ENCODE data around the gene GNB1. TPM values are rescaled to one million over a fixed set of nuclear protein-coding genes. Genes with fewer than 3 reads are reported as not detected.
A peak's percentile ranks its signal among the peaks of the same experiment; 100 is the strongest.

GNB1 gene
- total RNA-seq, 1 donor from 2014 or later = 209 TPM

DNA sequence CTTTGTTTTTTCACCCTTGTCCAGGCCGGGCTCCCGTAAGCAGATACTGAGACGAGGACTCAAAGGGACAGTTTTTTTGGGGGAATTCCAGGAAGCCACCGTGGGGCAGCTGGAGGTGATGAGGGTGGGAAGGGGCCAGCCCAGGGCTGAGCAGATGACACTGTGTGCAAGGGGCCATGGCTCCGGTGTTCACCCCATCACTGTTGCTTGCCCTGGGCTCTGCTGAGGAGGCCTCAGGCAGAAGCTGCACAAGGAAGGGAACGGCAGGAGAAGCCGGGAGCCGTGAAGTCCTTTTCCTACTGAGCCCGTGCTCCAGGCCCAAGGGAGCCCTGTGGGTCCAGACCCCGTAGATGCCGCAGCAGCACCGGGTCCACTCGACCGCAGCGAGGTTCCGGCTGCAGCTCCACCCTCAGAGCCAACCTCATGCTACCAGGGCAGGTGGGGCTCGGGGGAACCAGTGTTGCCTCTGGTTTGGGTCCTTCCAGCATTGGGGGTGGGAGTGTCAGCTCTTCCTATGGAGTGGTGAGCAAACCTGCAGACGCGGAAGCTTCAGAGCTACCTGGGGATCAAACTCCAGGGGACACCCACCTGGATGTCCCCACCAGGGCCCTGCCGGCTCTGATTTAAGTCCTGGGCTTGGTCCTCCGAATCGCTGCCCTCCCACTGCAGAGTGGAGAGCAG, 19.9 kb upstream of the GNB1 start:
- no peak for DNase-seq (ENCODE audit: low read depth)

DNA sequence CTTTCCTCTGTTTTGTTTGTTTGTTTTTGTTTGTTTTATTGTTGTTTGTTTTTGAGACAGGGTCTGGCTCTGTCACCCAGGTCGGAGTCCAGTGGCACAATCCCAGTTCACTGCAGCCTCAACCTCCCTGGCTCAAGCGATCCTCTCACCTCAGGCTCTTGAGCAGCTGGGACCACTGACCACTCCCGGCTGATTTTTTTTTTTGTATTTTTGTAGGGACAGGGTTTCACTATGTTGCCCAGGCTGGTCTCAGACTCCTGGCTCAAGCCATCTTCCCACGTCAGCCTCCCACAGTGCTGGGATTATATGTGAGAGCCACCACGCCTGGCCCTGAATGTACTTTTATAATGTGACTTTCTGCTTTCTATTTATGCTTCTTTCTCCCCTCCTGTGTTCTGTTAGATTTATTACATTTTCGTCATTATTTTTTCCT, 19.2 kb upstream of the GNB1 start:
- DNase-seq (ENCODE audit: low read depth) = no peak

DNA sequence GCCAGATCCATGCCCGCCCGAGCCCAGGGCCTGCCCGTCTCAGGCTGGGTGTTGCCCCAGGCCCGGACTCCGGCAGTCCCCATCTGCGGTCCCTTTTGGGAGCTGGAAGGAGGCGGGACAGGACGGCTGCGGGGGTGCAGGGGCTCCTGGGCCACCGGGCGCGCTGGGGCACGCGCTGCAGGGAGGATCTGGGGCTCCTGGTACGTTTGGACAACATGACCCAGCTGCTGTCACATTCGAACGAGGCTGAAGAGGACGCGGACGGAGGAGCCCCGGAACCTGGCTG, 17.6 kb upstream of the GNB1 start:
- no peak for DNase-seq (ENCODE audit: low read depth)

DNA sequence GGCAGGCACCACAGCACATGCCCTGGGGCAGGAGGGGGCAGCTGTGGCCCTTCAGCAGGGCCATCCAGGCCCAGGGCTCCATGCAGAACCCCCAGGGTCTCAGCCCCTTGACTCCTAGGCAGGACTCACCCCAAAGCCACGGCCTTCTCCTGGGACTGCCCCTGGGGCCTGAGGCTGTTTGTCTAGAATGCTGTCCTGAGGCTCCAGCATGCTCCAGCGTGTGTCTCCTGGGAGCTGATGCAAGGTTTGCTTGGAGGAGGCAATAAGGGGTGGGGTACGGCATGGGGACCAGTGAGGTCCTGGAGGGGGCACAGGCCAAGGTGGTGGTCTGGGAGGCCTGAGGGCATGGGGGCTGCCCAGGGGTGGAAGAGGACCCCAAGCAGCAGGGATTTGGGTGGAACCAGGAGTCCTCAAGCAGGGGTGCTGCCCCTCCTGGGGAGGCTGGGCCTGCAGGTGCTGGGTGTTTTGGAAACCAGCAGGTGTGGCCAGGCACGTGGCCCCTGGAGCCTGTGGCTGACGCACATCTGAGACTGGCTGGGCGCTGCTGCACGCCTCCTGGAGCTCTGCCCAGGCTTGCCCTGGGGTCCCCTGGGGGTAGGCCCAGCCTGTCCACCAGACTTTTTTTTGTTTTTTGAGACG, 16.3 kb upstream of the GNB1 start:
- DNase-seq (ENCODE audit: low read depth) = no peak

DNA sequence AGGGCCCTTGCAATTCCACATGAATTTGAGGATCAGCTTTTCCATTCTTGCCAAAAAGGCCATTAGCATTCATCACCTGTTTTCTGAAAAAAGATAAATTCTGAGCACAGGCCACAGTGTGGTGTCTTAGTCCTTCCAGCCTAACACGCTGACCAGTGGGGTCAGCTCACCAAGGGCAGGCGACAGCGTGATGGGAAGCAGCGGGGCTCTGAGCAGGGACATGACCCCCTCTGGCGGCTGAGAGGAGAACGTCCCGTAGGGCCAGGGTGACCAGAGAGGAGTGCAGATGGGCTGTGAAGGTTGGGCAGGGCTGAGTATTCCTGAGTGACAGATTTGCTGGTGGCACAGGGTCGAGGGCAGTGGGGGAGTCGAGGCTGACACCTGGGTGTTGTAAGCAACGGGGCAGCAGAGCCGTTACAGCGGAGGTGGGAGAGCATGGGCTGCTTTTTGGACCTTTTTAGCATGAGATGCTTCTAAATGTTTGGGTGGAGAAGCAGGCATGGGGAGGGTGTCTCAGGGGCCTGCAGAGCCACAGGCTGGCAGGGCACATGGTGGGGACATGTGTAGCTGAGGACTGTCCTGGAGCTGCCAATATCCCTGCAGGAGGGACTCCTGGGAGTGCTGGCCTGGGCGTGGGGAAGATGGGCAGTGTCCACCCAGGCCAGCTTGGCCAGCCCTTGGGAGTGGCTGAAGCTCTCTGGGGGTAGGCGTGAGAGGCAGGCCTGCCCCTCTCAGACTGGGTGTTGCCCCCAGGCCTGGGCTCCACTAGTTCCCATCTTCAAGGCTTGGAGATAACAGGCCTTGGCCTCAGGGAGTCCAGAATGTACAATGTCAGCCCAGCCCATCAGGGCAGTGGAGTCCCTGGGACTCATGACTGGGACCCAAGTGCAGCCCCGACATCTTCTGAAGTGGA, 15.6 kb upstream of the GNB1 start:
- peak; percentile 55 for DNase-seq (ENCODE audit: low read depth)

DNA sequence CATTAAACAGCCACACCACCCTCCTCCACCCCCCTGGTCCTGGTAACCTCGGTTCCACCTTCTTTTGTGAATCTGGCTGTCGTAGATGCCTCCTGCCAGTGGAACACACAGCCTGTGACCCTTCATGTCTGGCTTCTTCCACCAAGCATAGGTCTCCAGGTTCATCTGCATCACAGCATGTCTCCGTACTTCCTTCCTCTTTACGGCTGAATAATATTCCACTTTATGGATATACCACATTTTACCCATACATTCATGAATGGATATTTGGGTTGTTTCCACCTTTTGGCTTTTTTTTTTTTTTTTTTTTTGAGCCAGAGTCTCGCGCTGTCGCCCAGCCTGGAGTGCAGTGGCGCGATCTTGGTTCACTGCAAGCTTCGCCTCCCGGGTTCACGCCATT, 12.3 kb upstream of the GNB1 start:
- DNase-seq (ENCODE audit: low read depth) = no peak

DNA sequence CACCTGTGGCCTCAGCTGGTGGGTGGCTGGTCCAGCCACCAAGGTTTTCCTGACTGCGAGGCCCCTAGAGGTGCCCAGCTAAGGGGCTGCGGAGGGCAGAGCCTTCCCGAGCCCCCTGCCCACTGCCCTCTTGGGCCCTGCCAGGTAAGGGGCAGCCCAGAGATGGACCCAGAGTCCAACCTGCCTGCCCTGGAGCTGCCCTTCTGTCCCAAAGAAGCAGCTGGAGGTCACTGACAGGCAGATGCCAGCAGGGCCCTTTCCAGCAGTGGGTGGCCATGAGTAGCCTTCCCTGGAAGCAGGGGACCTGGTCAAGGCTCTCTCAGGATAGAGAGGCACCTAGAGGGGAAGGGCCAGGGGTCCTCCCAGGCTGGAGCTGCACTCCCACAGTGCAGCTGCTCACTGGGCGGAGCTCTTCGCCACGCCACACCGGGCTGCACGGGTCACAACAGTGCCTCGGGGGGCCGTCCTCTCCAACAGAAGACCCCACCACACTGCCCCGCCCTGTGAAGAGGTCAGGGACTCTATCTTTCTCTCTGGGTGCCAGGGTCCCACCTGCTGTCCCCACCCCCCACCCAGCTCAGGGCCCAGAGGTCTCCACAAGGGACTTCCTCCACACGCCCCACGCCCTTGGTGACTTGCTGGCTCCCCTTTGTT, 10.9 kb upstream of the GNB1 start:
- no peak for DNase-seq (ENCODE audit: low read depth)

DNA sequence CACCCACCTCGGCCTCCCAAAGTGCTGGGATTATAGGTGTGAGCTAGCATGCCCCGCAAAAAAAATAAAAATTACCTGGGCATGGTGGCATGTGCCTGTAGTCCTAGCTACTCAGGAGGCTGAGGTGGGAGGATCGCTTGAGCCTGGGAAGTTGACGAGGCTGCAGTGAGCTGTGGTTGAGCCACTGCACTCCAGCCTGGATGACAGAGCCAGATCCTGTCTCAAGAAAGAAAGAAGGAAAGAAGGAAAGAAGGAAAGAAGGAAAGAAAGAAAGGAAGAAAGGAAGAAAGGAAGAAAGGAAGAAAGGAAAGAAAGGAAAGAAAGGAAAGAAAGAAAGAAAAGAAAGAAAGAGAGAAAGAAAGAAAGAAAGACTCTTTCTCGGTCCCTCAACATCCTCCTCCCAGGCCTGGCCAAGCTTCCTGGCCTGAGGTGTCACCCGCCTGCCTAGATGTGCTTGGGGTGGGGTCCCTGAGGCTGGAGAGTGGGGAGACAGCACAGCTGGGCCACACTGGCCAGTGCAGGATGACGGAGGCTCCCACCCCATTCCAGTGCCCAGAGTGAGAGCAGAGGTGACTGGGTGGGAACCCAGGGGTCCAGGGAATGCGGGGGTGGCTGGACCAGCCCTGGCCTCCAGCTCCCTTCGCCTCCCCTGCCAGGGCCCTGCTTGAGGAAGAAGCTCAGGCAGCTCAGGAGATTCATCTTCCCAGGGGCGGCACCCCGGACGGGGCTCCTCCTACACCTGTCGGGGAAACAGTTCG, 10.2 kb upstream of the GNB1 start:
- no peak for DNase-seq (ENCODE audit: low read depth)

DNA sequence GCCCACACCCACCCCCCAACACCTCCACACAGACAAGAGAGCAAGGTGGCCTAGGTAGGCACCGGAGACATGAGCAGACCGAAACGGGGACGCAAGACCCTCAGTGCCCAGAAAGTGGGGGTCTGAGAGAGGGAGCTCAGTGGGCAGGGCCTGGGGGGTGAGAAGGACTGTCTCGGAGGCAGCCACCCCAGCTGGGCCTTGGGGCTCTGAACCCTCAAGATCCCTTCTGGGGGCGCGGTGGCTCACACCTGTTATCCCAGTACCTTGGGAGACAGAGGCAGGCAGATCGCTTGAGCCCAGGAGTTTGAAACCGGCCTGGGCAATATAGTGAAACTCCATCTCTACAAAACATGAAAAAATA, 9.1 kb upstream of the GNB1 start:
- DNase-seq (ENCODE audit: low read depth) = no peak

DNA sequence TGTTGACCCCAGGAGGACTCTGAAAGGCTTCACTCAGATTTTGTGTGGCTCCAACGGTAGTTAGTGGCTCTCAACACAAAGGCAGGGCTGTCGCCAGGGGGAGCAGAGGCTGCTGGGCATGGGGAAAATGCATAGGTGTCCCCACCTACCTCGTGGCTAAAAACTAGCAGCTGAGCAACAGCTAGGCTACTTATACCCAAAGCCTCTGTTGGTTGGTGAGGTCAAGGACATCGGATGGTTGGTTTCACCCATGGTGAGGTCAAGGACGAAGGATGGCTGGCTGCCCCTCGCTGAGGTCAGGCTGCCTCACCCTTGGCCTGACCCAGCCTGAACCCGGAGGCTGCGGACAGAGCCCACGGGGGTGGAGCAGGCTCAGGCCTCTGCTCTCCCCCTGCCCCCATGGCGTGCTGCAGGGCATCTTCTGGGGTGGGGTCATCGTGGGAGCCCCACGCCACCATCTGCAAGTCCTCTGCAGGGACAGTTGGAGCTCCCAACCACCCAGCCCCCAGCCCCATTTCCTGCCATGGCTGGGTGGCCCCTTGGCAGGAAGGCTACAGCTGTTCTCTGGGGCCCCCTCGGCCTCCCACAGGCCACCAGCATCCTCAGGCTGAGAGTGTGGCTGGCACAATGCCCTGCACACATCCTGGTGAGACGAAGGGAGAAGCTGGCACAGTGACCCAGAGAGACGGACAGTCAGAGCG, 8.5 kb upstream of the GNB1 start:
- no peak for DNase-seq (ENCODE audit: low read depth)

DNA sequence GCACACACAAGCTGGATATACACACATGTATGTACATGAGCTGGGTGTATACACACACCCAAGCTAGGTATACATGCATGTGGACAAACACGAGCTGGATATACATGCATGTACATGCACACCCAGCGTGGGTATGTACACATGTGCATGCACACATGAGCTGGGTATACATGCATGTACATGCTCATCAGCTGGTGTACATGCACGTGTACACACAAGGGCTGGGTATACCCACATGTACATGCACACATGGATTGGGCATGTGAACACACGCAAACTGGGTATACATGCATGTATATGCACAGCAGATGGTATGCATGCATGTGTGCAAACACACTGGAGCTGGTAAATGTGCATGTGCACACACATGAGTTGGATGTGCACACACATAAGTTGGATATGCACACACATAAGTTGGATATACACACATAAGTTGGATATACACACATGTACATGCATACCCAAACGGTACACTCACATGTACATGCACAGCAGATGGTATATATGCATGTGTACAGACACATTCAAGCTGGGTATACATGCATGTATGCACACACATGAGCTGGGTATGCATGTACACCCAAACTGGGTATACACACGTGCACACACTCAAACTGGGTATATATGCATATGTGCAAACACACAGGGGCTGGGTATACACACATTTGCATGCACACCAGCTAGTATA, 7.5 kb upstream of the GNB1 start:
- DNase-seq (ENCODE audit: low read depth) = no peak

DNA sequence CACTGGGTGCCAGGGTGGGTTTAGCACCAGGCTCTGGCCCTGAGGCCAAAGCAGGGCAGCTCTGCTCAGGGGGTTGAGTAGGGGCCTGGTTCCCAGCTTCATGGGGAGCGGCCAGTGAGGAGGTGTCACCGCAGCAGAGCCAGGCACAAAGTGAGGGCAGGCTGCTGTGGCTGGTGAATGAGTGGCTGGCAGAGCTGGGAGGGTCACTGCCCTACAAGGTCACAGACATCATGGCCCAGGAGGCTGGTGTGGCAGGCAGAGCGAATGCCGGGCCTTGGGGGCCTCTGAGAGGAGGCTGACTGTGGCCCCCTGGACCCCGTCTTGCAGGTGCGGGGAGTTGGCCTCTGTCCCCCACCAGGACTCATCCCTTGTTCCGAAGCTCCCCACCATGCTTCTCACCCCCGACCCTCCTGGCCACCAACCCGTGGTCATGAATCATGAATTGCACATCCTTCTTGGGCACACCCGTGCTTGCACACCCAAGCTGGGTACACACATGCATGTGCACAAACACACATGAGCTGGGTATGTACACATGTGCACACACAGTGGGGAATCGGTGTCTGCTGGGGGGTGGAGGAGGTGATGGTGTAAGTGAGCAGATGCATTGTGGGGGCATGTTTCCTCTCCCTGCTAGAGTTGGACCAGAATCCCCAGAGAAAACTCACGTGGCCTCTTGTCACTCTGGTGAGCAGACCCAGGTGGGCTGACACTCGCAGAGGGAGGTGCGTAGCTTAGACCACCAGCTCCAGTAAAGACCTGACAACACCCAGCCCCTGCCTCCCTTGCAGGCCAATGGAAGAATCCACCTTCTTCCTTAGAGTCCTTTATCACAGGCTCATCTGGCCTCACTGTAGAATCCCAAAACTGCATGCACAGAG, 4.8 kb upstream of the GNB1 start:
- DNase-seq (ENCODE audit: low read depth) = no peak

DNA sequence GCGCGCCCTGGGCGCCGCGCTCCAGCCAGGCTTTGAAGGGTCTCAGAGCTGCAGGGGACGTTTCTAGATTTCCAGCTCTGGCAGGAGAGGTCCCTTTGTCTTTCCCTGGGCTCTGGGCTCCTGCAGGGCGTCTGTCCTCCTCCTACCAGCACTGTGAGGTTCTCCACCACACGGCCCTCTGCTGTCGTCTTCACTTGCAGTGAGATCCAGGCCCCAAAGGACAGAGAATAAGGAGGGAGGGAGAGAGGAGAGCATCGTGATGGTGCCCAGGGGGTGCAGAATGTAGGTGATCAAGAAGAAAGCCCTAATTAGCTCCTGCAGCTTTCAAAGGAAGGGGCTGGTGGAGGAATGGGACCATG, 4.2 kb upstream of the GNB1 start:
- DNase-seq (ENCODE audit: low read depth) = no peak

DNA sequence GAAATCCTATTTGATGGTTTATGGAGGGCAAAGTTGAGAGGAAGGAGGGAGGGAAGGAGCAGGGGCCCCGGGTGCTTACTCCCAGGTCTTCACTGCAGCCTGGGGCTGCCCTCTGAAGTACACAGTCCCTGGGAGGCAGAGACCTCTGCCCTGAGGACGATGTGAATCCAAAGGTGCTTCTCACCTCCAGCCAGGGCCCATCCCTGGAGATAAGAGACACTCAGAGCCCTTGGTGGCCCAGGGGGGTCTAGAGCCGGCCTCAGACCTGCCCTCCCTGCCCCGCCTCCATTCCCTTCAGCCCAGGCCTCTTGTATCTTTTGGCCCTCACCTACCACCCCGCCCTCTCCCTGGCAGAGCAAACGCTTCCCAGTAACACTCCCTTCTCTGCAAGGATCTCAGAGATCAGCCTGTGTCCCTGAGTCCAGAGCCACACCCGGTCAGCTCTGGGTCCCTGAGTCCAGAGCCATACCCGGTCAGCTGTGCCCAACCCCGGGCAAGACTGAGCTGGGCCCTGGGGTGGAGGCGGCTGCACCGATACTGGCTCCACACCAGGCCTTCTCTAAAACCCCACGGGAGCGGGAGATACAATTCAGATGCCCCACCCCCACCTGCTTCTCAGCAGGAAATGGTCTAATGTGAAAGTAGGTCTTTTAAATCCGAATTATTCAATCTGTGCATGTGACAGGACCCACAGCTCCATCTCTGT, 3.6 kb upstream of the GNB1 start:
- no peak for DNase-seq (ENCODE audit: low read depth)

DNA sequence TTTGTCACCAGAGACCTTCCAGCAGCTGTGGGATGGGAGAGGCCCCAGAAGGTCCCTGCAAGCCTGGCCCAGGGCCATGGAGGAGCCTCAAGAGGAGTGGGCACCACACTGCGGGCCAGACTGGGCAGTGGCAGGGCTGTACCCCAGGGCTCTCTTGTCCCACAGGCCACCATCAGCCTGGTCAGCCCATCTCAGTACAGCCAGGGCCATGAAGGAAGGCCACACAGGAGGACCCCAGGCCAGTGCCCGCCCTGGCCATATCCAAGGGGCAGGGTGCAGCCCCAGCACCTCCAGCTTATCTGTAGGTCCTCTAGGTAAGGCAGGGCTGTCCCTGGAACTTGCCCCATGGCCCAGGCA, 3.1 kb upstream of the GNB1 start:
- DNase-seq (ENCODE audit: low read depth) = no peak

DNA sequence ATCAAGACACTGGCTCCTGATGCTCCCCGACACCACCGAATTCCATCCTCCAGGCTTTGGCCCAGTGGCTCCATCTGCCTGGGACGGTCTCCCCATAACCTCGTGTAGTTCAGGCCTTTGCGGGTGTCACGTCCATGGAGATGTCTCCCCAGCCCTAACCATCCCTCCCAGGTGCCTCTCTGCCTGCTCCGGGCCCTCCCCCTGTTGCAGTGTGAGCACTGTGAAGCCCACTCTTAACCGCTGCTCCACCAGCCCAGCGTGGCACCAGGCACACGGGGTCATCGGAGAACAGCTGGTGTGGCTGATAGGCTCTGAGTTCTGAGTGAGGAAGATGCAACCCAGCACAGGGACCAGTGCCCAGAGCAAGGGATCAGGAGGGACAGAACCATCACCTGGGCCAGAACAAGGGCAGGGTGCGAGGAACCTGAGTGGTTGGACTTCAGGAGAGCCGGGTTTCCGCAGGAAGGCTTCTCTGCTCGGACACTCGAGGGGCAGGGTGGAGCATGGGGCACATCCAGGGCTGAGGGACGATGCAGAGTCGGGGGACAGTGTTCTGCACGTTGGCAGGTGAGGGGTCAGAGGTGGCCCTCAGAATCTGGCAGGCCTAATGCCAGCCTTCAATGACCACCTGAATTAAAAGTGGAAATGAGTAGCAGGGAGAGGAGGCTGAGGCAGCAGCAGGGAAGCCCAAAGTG, 2.6 kb upstream of the GNB1 start:
- DNase-seq (ENCODE audit: low read depth) = no peak

DNA sequence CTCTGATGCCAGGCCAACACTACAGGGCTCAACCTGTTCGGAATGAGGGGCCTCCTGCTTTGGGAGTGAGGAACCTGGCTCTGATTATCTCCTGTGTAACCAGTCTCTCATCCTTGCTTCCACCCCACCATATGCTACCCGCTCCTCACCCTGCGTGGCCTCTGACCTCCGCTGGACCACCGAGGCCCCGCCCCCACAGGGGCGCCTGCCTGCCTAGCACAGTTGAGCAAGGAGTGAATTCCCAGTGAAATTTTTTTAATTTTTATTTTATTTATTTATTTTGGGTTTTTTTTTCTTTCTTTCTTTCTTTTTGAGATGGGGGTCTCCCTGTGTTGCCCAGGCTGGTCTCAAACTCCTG, 1.9 kb upstream of the GNB1 start:
- DNase-seq (ENCODE audit: low read depth) = no peak

DNA sequence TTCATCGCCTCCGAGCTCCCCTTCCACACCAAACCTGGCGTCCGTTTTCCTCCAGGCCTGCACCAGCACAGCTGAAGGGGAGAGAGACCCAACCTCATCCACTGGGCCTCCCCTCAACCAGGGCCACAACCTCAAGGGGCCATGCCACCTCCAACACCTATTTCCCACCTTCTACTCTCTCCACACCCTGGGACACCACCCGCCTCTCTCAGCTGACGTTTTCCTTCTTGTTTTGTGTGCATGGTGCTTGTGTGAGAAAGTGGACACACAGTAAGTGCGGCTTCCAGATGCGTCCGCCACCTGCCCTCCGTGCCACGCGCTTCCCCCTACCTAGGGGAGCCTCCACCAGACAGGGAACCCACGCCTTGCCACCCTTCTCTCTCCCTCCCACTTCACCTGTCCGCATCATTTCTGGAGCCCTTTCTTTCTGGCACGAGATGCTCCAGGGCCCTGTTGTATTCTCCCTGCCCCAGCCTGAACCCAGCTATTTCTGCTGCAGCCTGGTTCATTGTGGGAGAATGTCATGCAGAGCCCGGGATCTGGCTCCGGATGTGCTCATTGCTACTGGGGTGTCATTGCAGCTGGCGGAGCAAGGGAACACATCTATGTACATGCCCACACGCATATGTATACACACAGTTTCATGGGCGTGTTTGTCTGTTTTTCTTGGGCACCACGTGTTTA, 1.3 kb upstream of the GNB1 start:
- no peak for DNase-seq (ENCODE audit: low read depth)

All from renal cortical epithelial cell (primary cell).